ENCODE results near the gene TSHZ2.

GRCh38 chr20:53072923-53073579, 100.9 kb downstream of the TSHZ2 start:
- TF ChIP-seq POLR2AphosphoS5 (IDR thresholded peaks at IDR 0.05) (no peak), CTCF (IDR thresholded peaks at IDR 0.05) (no peak), POLR2A (IDR thresholded peaks at IDR 0.05) (no peak)

Measured in breast epithelium (tissue), 3 donors.